Testis (tissue), 3 donors: ENCODE data around the gene PCSK1N. TPM values are rescaled to one million over a fixed set of nuclear protein-coding genes. Genes with fewer than 3 reads are reported as not detected.

Experiments
- DNase-seq: peaks from one replicate; pipeline ENCODE4 v3.0.0-alpha.2; 2019
- H3K27ac ChIP-seq, 2 donors: fragments of 200-600 bp; sonication (generic); one replicate each; pipeline ENCODE4 v1.5.1; 2019
- H3K27me3 ChIP-seq: fragments of 200-600 bp; sonication (generic); one replicate; pipeline ENCODE4 v1.5.1; 2019
- H3K36me3 ChIP-seq: fragments of 200-600 bp; sonication (generic); one replicate; pipeline ENCODE4 v1.5.1; 2017; ENCODE audit warnings: low read depth; ENCODE audit errors: missing control alignments
- H3K4me1 ChIP-seq: fragments of 200-600 bp; sonication (generic); one replicate; pipeline ENCODE4 v1.5.1; 2019
- H3K4me3 ChIP-seq, 2 donors: fragments of 200-600 bp; sonication (generic); one replicate each; pipeline ENCODE4 v1.5.1; 2017 to 2019
- H3K9me3 ChIP-seq: fragments of 200-600 bp; sonication (generic); one replicate; pipeline ENCODE4 v1.5.1; 2017
- CTCF ChIP-seq, 3 experiments: fragments of 450-650 bp in 2 of 3; fragments of 200-600 bp in 1 of 3; sonication (generic) in 1 of 3; IDR thresholded peaks; one replicate each; pipeline ENCODE4 v1.5.1; 2016 to 2019; ENCODE audit warnings: antibody characterized with exemption in 3 of 3, mild to moderate bottlenecking in 2 of 3, moderate library complexity in 1 of 3
- POLR2A ChIP-seq: fragments of 450-650 bp; IDR thresholded peaks from one replicate; pipeline ENCODE4 v1.6.1; 2017; ENCODE audit warnings: antibody characterized with exemption, mild to moderate bottlenecking, moderate library complexity
- WGBS, 2 donors: methylation state at CpG; one replicate each; pipeline ENCODE4 v1.1.5; 2018; 5-methylcytosine and 5-hydroxymethylcytosine counted together
- intact Hi-C: fragments of 100-400 bp; cut with DNase I; formaldehyde crosslinking; loops from one replicate; pipeline ENCODE4 v1.15.1; 2023; ENCODE audit warnings: low total_unique reads
- polyA plus RNA-seq: library from polyadenylated mRNA; stranded (reverse); fragments of 350-450 nt; fragmentation: Illumina TruSeq; extraction: RNeasy Lipid Tissue Mini Kit (QIAGEN cat#74804); gene quantifications from one replicate; pipeline ENCODE4 v1.2.3, GENCODE V29; 2014; ENCODE audit warnings: low read depth, low replicate concordance; ENCODE audit not compliant: insufficient read depth
- total RNA-seq, 2 donors: library from RNA; depleted of rRNA; stranded (reverse); fragments of >200 nt; gene quantifications; one replicate each; pipeline ENCODE4 v1.2.3, GENCODE V29; 2016

Gene PCSK1N
- total and polyA plus RNA-seq, 3 donors from 2014 or later, result 8.6 to 82.8 (median 62.5) TPM

GRCh38 chrX:48829016-48829735, 6.2 kb downstream of the PCSK1N start:
- intact Hi-C loops, result no loop called here
- Histone ChIP-seq H3K9me3 (no peaks in the 10 kb centered on the region), H3K4me3 (no peak overlapping the region), H3K4me1 (no peaks in the 10 kb centered on the region), H3K27me3 (no peaks in the 10 kb centered on the region), H3K27ac (no peak overlapping the region), H3K36me3 (no peaks in the 10 kb centered on the region)
- WGBS, 2 donors, result 88 to 92% methylated on average over 6 to 15 of the region's 24 CpGs
- no peak for DNase-seq
- TF ChIP-seq CTCF (IDR thresholded peaks at IDR 0.05), result no peak
- TF ChIP-seq POLR2A, result no peak

GRCh38 chrX:48827654-48827968, 7.8 kb downstream of the PCSK1N start:
- Histone ChIP-seq H3K36me3 (no peaks in the 10 kb centered on the region), H3K4me1 (no peaks in the 10 kb centered on the region), H3K27me3 (no peaks in the 10 kb centered on the region), H3K4me3 (no peak overlapping the region), H3K9me3 (no peaks in the 10 kb centered on the region), H3K27ac (no peak overlapping the region)
- DNase-seq, result no peak
- TF ChIP-seq POLR2A (no peak), CTCF (IDR thresholded peaks at IDR 0.05) (no peak)
- 65 to 74% methylated on average over 4 of the region's 4 CpGs for WGBS, 2 donors
- intact Hi-C loops, result no loop called here

- WGBS, 2 donors, result 53 to 85% methylated on average over 11 to 23 of the region's 73 CpGs
- no peak for DNase-seq
- no peaks in the 10 kb centered on the region for H3K4me1 ChIP-seq
- H3K36me3 ChIP-seq, result no peaks in the 10 kb centered on the region
- no peaks in the 10 kb centered on the region for H3K27me3 ChIP-seq
- no peak overlapping the region for H3K4me3 ChIP-seq
- no peaks in the 10 kb centered on the region for H3K9me3 ChIP-seq
- no peak overlapping the region for H3K27ac ChIP-seq
- TF ChIP-seq CTCF (IDR thresholded peaks at IDR 0.05), result no peak
- TF ChIP-seq POLR2A, result no peak
- intact Hi-C loops, result no loop called here
These were observed 8.3 kb downstream of the PCSK1N start for GRCh38 chrX:48826876-48827653.

- Histone ChIP-seq H3K9me3 (no peaks in the 10 kb centered on the region), H3K27ac (no peak within 1 kb of the TSS), H3K27me3 (no peaks in the 10 kb centered on the region), H3K4me1 (no peaks in the 10 kb centered on the region), H3K36me3 (no peaks in the 10 kb centered on the region), H3K4me3 (no peak within 1 kb of the TSS)
- intact Hi-C loops, result no loop called here
- no peak for DNase-seq
- TF ChIP-seq CTCF (IDR thresholded peaks at IDR 0.05) (no peak), POLR2A (no peak)
- 50 to 67% methylated on average over 1 to 15 of the region's 67 CpGs for WGBS, 2 donors
These were observed 9.1 kb downstream of the PCSK1N start, which contains the start of gene ERAS for GRCh38 chrX:48826135-48826875. TSS of gene ERAS (plus strand) at chrX:48826513. CDS start at chrX:48829124, 2,611 bp downstream.
